Measurements from ENCODE around the gene GANC.

GANC gene

GRCh38 chr15:42364529-42364928 lies 91.5 kb downstream of the GANC start:
- Histone ChIP-seq H3K9me2 (replicated peaks; ENCODE audit: insufficient read depth, low read length) (no peaks in the 10 kb centered on the region), H3K4me1 (ENCODE audit: low read length) (no peaks in the 10 kb centered on the region), H3K79me2 (ENCODE audit: low read length) (no peaks in the 10 kb centered on the region), H3K4me2 (ENCODE audit: low read depth, low read length) (no peak overlapping the region), H3K4me3 (ENCODE audit: low read length) (no peak overlapping the region), H3K27ac (ENCODE audit: low read length) (no peak overlapping the region), H3K9me3 (replicated peaks; ENCODE audit: insufficient read depth, low read length) (no peaks in the 10 kb centered on the region), H3F3A (ENCODE audit: insufficient read depth, low read length) (no peaks in the 10 kb centered on the region), H3K36me3 (replicated peaks; ENCODE audit: insufficient read depth, low read length) (no peaks in the 10 kb centered on the region), H4K20me1 (ENCODE audit: insufficient read depth, low read length) (no peaks in the 10 kb centered on the region), H2AFZ (ENCODE audit: low read length) (no peak overlapping the region), H3K27me3 (replicated peaks; ENCODE audit: insufficient read depth, low read length) (no peaks in the 10 kb centered on the region), H3K9ac (ENCODE audit: low read length) (no peak overlapping the region)
- no peak for DNase-seq
- TF ChIP-seq EZH2 (optimal IDR thresholded peaks at IDR 0.05; ENCODE audit: low read depth, low read length) (no peak), CTCF (IDR thresholded peaks at IDR 0.05; ENCODE audit: low read length) (no peak), EZH2phosphoT487 (IDR thresholded peaks at IDR 0.05; ENCODE audit: low read length) (no peak)

GRCh38 chr15:42365921-42366550 lies 93.0 kb downstream of the GANC start:
- TF ChIP-seq EZH2phosphoT487 (IDR thresholded peaks at IDR 0.05; ENCODE audit: low read length): no peak
- no peak for TF ChIP-seq EZH2 (optimal IDR thresholded peaks at IDR 0.05; ENCODE audit: low read depth, low read length)
- TF ChIP-seq CTCF (IDR thresholded peaks at IDR 0.05; ENCODE audit: low read length): no peak
- H3K4me3 ChIP-seq (ENCODE audit: low read length): no peak overlapping the region
- no peak overlapping the region for H3K4me2 ChIP-seq (ENCODE audit: low read depth, low read length)
- H3K9me3 ChIP-seq (replicated peaks; ENCODE audit: insufficient read depth, low read length): no peaks in the 10 kb centered on the region
- H3K9ac ChIP-seq (ENCODE audit: low read length): no peak overlapping the region
- no peak overlapping the region for H3K27ac ChIP-seq (ENCODE audit: low read length)
- no peaks in the 10 kb centered on the region for H4K20me1 ChIP-seq (ENCODE audit: insufficient read depth, low read length)
- no peaks in the 10 kb centered on the region for H3K9me2 ChIP-seq (replicated peaks; ENCODE audit: insufficient read depth, low read length)
- H3F3A ChIP-seq (ENCODE audit: insufficient read depth, low read length): no peaks in the 10 kb centered on the region
- no peaks in the 10 kb centered on the region for H3K36me3 ChIP-seq (replicated peaks; ENCODE audit: insufficient read depth, low read length)
- no peak overlapping the region for H2AFZ ChIP-seq (ENCODE audit: low read length)
- no peaks in the 10 kb centered on the region for H3K79me2 ChIP-seq (ENCODE audit: low read length)
- DNase-seq: no peak
- H3K4me1 ChIP-seq (ENCODE audit: low read length): no peaks in the 10 kb centered on the region
- no peaks in the 10 kb centered on the region for H3K27me3 ChIP-seq (replicated peaks; ENCODE audit: insufficient read depth, low read length)

GRCh38 chr15:42367041-42367440 lies 94.0 kb downstream of the GANC start:
- Histone ChIP-seq H3K4me1 (ENCODE audit: low read length) (no peaks in the 10 kb centered on the region), H3K4me3 (ENCODE audit: low read length) (no peak overlapping the region), H3K9me2 (replicated peaks; ENCODE audit: insufficient read depth, low read length) (no peaks in the 10 kb centered on the region), H3K27ac (ENCODE audit: low read length) (no peak overlapping the region), H3K36me3 (replicated peaks; ENCODE audit: insufficient read depth, low read length) (no peaks in the 10 kb centered on the region), H3K9ac (ENCODE audit: low read length) (no peak overlapping the region), H3K27me3 (replicated peaks; ENCODE audit: insufficient read depth, low read length) (no peaks in the 10 kb centered on the region), H3F3A (ENCODE audit: insufficient read depth, low read length) (no peaks in the 10 kb centered on the region), H2AFZ (ENCODE audit: low read length) (no peak overlapping the region), H3K9me3 (replicated peaks; ENCODE audit: insufficient read depth, low read length) (no peaks in the 10 kb centered on the region), H3K79me2 (ENCODE audit: low read length) (no peaks in the 10 kb centered on the region), H4K20me1 (ENCODE audit: insufficient read depth, low read length) (no peaks in the 10 kb centered on the region), H3K4me2 (ENCODE audit: low read depth, low read length) (no peak overlapping the region)
- TF ChIP-seq EZH2phosphoT487 (IDR thresholded peaks at IDR 0.05; ENCODE audit: low read length) (no peak), CTCF (IDR thresholded peaks at IDR 0.05; ENCODE audit: low read length) (no peak), EZH2 (optimal IDR thresholded peaks at IDR 0.05; ENCODE audit: low read depth, low read length) (no peak)
- DNase-seq: no peak

Data from MM.1S (cell line).